HepG2 (cell line): ENCODE measurements around the gene DAD1. TPM values are rescaled to one million over a fixed set of nuclear protein-coding genes. Genes with fewer than 3 reads are reported as not detected.

Experiments
- ATAC-seq: fragments of 200-7000 bp; cut with Tn5 transposase; 3 replicates; pipeline ENCODE4 v1.9.1; 2020; ENCODE audit warnings: mild to moderate bottlenecking, moderate library complexity
- BruUV-seq: library from RNA; stranded (reverse); fragments of 400-500 nt; replicated peaks from 2 replicates; lab custom pipeline; 2021; lab: Mats Ljungman, UMichigan
- CTCF ChIA-PET: fragments of 300-600 bp; formaldehyde crosslinking; extraction: SDS; loops from one replicate; lab custom pipeline; 2021; ENCODE audit warnings: low total read pairs, inconsistent platforms, low intra/inter-chr PET ratio; lab: Yijun Ruan, JAX
- POLR2A ChIA-PET: fragments of 350-600 bp; sonication (Branson Sonifier 250); formaldehyde crosslinking; loops from one replicate; lab custom pipeline; 2020; ENCODE audit warnings: antibody characterized with exemption, inconsistent platforms; lab: Yijun Ruan, JAX
- DNase-seq: peaks from one replicate; pipeline ENCODE4 v3.0.0-alpha.2; 2015; ENCODE audit warnings: low spot score
- FAIRE-seq: peaks from 3 replicates; lab custom pipeline; 2011; peaks lifted over from hg19 to GRCh38; lab: Jason Lieb, UNC
- H2AFZ ChIP-seq: one replicate; pipeline ENCODE4 v1.6.1; 2011; ENCODE audit warnings: low read length, inconsistent platforms
- H3K27ac ChIP-seq: fragments of 300-600 bp; 3 replicates; pipeline ENCODE4 v1.8.0; 2011; ENCODE audit warnings: mixed run types, mild to moderate bottlenecking, mixed read lengths, low read length, inconsistent platforms; ENCODE audit not compliant: insufficient read depth; ENCODE audit errors: extremely low read length
- H3K27me3 ChIP-seq, 2 experiments: fragments of 200-600 bp in 1 of 2; 2 replicates in 1 of 2; 3 replicates in 1 of 2; pipeline versions ENCODE4 v1.6.0 to v1.8.0; 2011; ENCODE audit warnings: low read length in 2 of 2, mild to moderate bottlenecking in 2 of 2, moderate library complexity in 2 of 2, inconsistent platforms in 1 of 2; ENCODE audit not compliant: insufficient read depth in 2 of 2, control insufficient read depth in 1 of 2
- H3K36me3 ChIP-seq, 2 experiments: fragments of 200-600 bp in 1 of 2; replicated peaks in 1 of 2; 2 replicates in 1 of 2; 3 replicates in 1 of 2; pipeline versions ENCODE4 v1.5.1 to v1.8.0; 2011; ENCODE audit warnings: low read length in 2 of 2, inconsistent platforms in 1 of 2; ENCODE audit not compliant: insufficient read depth in 2 of 2, control insufficient read depth in 1 of 2
- H3K4me1 ChIP-seq: 2 replicates; pipeline ENCODE4 v1.5.1; 2012; ENCODE audit warnings: low read length, inconsistent platforms; ENCODE audit not compliant: insufficient read depth
- H3K4me2 ChIP-seq: 2 replicates; pipeline ENCODE4 v1.6.0; 2011; ENCODE audit warnings: low read depth, low read length, inconsistent platforms
- H3K4me3 ChIP-seq, 3 experiments: fragments of 200-600 bp in 1 of 3; sonication (generic), shearing (Covaris generic) in 1 of 3; replicated peaks in 1 of 3; 2 replicates each; pipeline ENCODE4 v1.5.1; 2011 to 2016; ENCODE audit warnings: low read length in 3 of 3, inconsistent platforms in 2 of 3, low read depth in 2 of 3, mild to moderate bottlenecking in 2 of 3, control low read depth in 1 of 3, mixed read lengths in 1 of 3; ENCODE audit not compliant: insufficient read depth in 1 of 3
- H3K79me2 ChIP-seq: one replicate; pipeline ENCODE4 v1.6.1; 2011; ENCODE audit warnings: low read length, inconsistent platforms; ENCODE audit not compliant: insufficient read depth
- H3K9ac ChIP-seq: 2 replicates; pipeline ENCODE4 v1.6.0; 2011; ENCODE audit warnings: mild to moderate bottlenecking, low read depth, low read length, inconsistent platforms; ENCODE audit not compliant: insufficient read depth
- H3K9me3 ChIP-seq: 2 replicates; pipeline ENCODE4 v1.5.1; 2012; ENCODE audit warnings: mild to moderate bottlenecking, low read length
- H4K20me1 ChIP-seq: 2 replicates; pipeline ENCODE4 v1.6.0; 2011; ENCODE audit warnings: inconsistent platforms, mild to moderate bottlenecking, low read length, moderate library complexity; ENCODE audit not compliant: insufficient read depth
- HMGXB4 ChIP-seq, 2 experiments: sonication (generic) in 1 of 2; formaldehyde crosslinking in 1 of 2; IDR thresholded peaks; 2 replicates each; pipeline versions ENCODE4 v1.4.0 to v1.6.1; 2018 to 2020; ENCODE audit warnings: missing genetic modification reagents in 2 of 2, borderline replicate concordance in 1 of 2, low read depth in 1 of 2, mild to moderate bottlenecking in 1 of 2, missing biosample characterization in 1 of 2
- NR2C2 ChIP-seq: sonication (generic); formaldehyde crosslinking; IDR thresholded peaks from 2 replicates; pipeline ENCODE4 v1.4.0; 2020; ENCODE audit warnings: missing genetic modification reagents, mild to moderate bottlenecking, moderate library complexity, borderline replicate concordance
- NR3C1 ChIP-seq: sonication (generic); formaldehyde crosslinking; IDR thresholded peaks from 2 replicates; pipeline ENCODE4 v1.4.0; 2020; ENCODE audit warnings: missing genetic modification reagents
- RFXANK ChIP-seq: IDR thresholded peaks from 2 replicates; pipeline ENCODE4 v1.6.1; 2016
- SPEN ChIP-seq: sonication (generic); formaldehyde crosslinking; IDR thresholded peaks from 2 replicates; pipeline ENCODE4 v1.5.1; 2020; ENCODE audit warnings: low read depth, mild to moderate bottlenecking, missing genetic modification reagents
- ZNF704 ChIP-seq: sonication (generic); formaldehyde crosslinking; IDR thresholded peaks from 2 replicates; pipeline ENCODE4 v1.8.1; 2023; ENCODE audit warnings: mild to moderate bottlenecking, inconsistent platforms, moderate library complexity, missing genetic modification reagents, borderline replicate concordance
- WGBS: methylation state at CpG from one replicate; pipeline ENCODE4 v1.1.6; 2017; ENCODE audit warnings: low lambda C conversion rate; 5-methylcytosine and 5-hydroxymethylcytosine counted together
- in situ Hi-C: cut with HindIII; loops from 2 replicates; pipeline ENCODE4 v1.10.0; 2017; ENCODE audit warnings: low pct_unique_long_range_greater_than_20kb; ENCODE audit not compliant: extremely low pct_ligation_motif_present
- intact Hi-C: fragments of 100-400 bp; cut with micrococcal nuclease; formaldehyde crosslinking; loops from one replicate; pipeline ENCODE4 v1.10.0; 2022; ENCODE audit not compliant: unreplicated experiment
- polyA plus RNA-seq, 8 experiments: library from polyadenylated mRNA; depleted of rRNA in 3 of 8; stranded (reverse) in 7 of 8; unstranded in 1 of 8; fragments of >200 nt; fragmentation: Illumina TruSeq in 4 of 8; extraction: Trizol in 4 of 8; gene quantifications; 2 replicates each; pipeline versions ENCODE4 v1.2.1 to v1.2.3, GENCODE V29; 2011 to 2016; ENCODE audit warnings: low read depth in 4 of 8, missing spikeins in 1 of 8, mixed read lengths in 1 of 8; ENCODE audit not compliant: insufficient read depth in 1 of 8
- total RNA-seq, 5 experiments: library from RNA; depleted of rRNA; stranded (reverse); fragments of >200 nt; fragmentation: Illumina TruSeq; extraction: Trizol; gene quantifications; 2 replicates each; pipeline ENCODE4 v1.2.3, GENCODE V29; 2016; ENCODE audit warnings: low read depth in 1 of 5

Gene DAD1
- total and polyA plus RNA-seq, 2 of the 13 experiments (the other 11 are each of a cell fraction or from before 2014, with no cell fraction given): 558 to 626 TPM

DNA sequence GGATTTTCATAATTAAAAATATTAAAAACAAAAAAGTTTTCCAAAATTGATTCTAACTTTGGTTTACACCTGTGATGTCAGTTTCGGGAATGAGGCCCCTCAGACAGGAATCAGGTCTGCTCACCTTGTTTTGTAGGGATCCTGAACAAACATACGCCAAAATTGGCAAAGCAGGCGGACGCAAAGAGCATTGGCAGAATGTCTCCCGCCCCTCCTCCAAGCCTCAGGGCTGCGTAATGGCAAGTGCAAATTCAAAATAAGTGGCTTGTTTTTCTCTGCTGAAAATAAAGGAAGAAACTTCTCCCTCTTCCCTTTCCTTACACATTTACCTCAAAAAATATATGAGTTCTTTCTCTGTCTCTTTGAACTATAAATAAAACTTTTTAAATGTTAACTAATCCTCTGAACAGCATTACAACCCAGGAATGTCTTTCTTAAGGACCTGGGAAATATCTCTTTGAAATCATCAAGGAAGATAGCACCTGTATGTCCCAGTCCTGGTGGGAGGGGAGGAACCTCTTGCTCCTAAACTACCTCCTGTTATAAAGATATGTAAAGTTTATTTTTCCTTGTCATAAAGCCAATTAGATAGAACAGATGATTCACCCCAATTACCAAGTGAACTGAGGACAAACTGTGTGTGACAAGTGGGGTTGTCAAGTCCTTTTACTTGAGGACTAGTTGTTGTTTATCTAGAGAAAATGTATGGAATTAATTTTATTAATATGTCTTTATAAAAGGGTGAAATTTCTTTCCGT lies 38.7 kb upstream of the DAD1 start:
- Histone ChIP-seq H3K4me2 (no peak overlapping the region), H3K27me3 (peaks cover 0 to 8% of the 10 kb centered on the region in 2 experiments; a peak in 2 of 5 replicates), H3K4me1 (peaks cover 9% of the 10 kb centered on the region), H3K4me3 (no peak overlapping the region), H3K9me3 (no peaks in the 10 kb centered on the region), H3K27ac (no peak overlapping the region), H3K36me3 (no peaks in the 10 kb centered on the region), H3K9ac (no peak overlapping the region), H4K20me1 (no peaks in the 10 kb centered on the region), H2AFZ (no peak overlapping the region), H3K79me2 (no peaks in the 10 kb centered on the region)
- DNase-seq (no peak), FAIRE-seq (no peak), ATAC-seq (no peak)
- no TSS peak for BruUV-seq
- in situ Hi-C loops (no loop called here), intact Hi-C loops (no loop called here)
- POLR2A ChIA-PET: no interaction called here
- TF ChIP-seq NR3C1 (CRISPR knock-in tag) (no peak), SPEN (0 out of 2 replicates have a peak, but pooled peaks have one; percentile 9)
- WGBS: 53% methylated on average over 7 of the region's 7 CpGs
- CTCF ChIA-PET: no interaction called here

DNA sequence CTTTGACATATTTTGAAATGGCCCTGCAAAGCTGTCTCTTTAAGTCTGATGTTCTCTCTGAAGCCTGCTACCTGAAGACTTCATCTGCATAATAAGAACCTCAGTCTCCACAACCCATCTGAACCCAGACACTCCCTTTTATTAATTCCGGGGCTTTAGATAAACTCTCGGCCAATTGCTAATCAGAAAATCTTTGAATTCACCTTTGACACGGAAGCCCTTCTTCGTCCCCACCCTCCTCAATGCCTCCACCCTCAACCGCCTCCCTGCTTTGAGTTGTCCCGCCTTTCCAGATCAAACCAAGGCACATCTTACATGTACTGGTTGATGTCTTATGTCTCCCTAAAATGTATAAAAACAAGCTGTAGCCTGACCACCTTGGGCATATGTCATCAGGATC lies 37.6 kb upstream of the DAD1 start:
- no peak overlapping the region for H2AFZ ChIP-seq
- no peaks in the 10 kb centered on the region for H3K79me2 ChIP-seq
- H3K27ac ChIP-seq: no peak overlapping the region
- no peaks in the 10 kb centered on the region for H4K20me1 ChIP-seq
- no TSS peak for BruUV-seq
- ATAC-seq (no peak), DNase-seq (no peak), FAIRE-seq (no peak)
- CTCF ChIA-PET: no interaction called here
- intact Hi-C loops (no loop called here), in situ Hi-C loops (no loop called here)
- no peak overlapping the region for H3K9ac ChIP-seq
- H3K27me3 ChIP-seq: peaks cover 0 to 8% of the 10 kb centered on the region in 2 experiments; a peak in 1 of 5 replicates
- H3K4me3 ChIP-seq: no peak overlapping the region
- no peaks in the 10 kb centered on the region for H3K36me3 ChIP-seq
- WGBS: 29% methylated on average over 6 of the region's 6 CpGs
- POLR2A ChIA-PET: no interaction called here
- no peaks in the 10 kb centered on the region for H3K9me3 ChIP-seq
- H3K4me1 ChIP-seq: peaks cover 9% of the 10 kb centered on the region
- TF ChIP-seq RFXANK (no peak), HMGXB4 (CRISPR knock-in tag; IDR thresholded peaks at IDR 0.05; ENCODE audit: borderline replicate concordance in 1 of 2, low read depth in 1 of 2) (no peak), NR2C2 (CRISPR knock-in tag) (0 out of 2 replicates have a peak, but pooled peaks have one; percentile 19), ZNF704 (CRISPR knock-in tag) (no peak)
- H3K4me2 ChIP-seq: no peak overlapping the region
